ENCODE measurements around the gene ADD1. TPM values are rescaled to one million over a fixed set of nuclear protein-coding genes. Genes with fewer than 3 reads are reported as not detected.

ADD1 gene
- total RNA-seq, 4 donors from 2014 or later, result 253 to 402 (median 311) TPM

GRCh38 chr4:2932951-2933565, 89.4 kb downstream of the ADD1 start:
- Histone ChIP-seq H3K4me1 (peaks cover 55 to 65% (median 64%) of the 10 kb centered on the region in 4 donors), H3K9me3 (no peaks in the 10 kb centered on the region), H3K4me3 (peak overlapping the region; percentile 82 to 97 (median 90)), H3K27ac (replicated peaks in 1 of 4) (peak overlapping the region; percentile 80 to 96 (median 94)), H3K27me3 (no peaks in the 10 kb centered on the region), H3K36me3 (peaks cover 22 to 54% (median 46%) of the 10 kb centered on the region in 4 donors)
- DNase-seq (ENCODE audit: extremely low spot score), result no peak
- intact Hi-C loops (cut with DNase I), result loop anchor here (10.0 kb wide), 1 partner anchor 168 kb away; no protein-coding TSS in a partner anchor
- 69% methylated on average over 10 of the region's 15 CpGs for WGBS
- TF ChIP-seq POLR2A (IDR thresholded peaks at IDR 0.05; ENCODE audit: low read depth) (no peak), EP300 (IDR thresholded peaks at IDR 0.05) (no peak)

GRCh38 chr4:2933566-2934076, 90.0 kb downstream of the ADD1 start:
- Histone ChIP-seq H3K4me1 (peaks cover 55 to 65% (median 64%) of the 10 kb centered on the region in 4 donors), H3K9me3 (no peaks in the 10 kb centered on the region), H3K27me3 (no peaks in the 10 kb centered on the region), H3K27ac (replicated peaks in 1 of 4) (peak overlapping the region; percentile 80 to 96 (median 94)), H3K36me3 (peaks cover 22 to 54% (median 46%) of the 10 kb centered on the region in 4 donors), H3K4me3 (peak overlapping the region; percentile 82 to 97 (median 90))
- no peak for TF ChIP-seq CTCF (IDR thresholded peaks at IDR 0.05)
- no peak for DNase-seq (ENCODE audit: extremely low spot score)
- intact Hi-C loops (cut with DNase I), result loop anchor here (2.0 to 10.0 kb wide), 2 partner anchors 91 to 169 kb away; partner anchors contain the start of gene ADD1
- WGBS, result no CpG with 5 or more reads among the region's 31 CpGs

- no peaks in the 10 kb centered on the region for H3K9me3 ChIP-seq
- TF ChIP-seq POLR2A (IDR thresholded peaks at IDR 0.05; ENCODE audit: low read depth) (no peak), CTCF (IDR thresholded peaks at IDR 0.05) (no peak)
- intact Hi-C loops (cut with DNase I), result loop anchor here (2.0 to 10.0 kb wide), 2 partner anchors 91 to 169 kb away; partner anchors contain the start of gene ADD1
- H3K4me1 ChIP-seq, result peaks cover 55 to 65% (median 64%) of the 10 kb centered on the region in 4 donors
- peak overlapping the region; percentile 82 to 97 (median 90) for H3K4me3 ChIP-seq
- peak; percentile 94 for DNase-seq (ENCODE audit: extremely low spot score)
- H3K27me3 ChIP-seq, result no peaks in the 10 kb centered on the region
- peaks cover 22 to 54% (median 46%) of the 10 kb centered on the region in 4 donors for H3K36me3 ChIP-seq
- H3K27ac ChIP-seq (replicated peaks in 1 of 4), result peak overlapping the region; percentile 80 to 96 (median 94)
- WGBS, result no CpG with 5 or more reads among the region's 93 CpGs
These were observed 90.6 kb downstream of the ADD1 start for GRCh38 chr4:2934077-2934812.

- Histone ChIP-seq H3K36me3 (peaks cover 21 to 54% (median 47%) of the 10 kb centered on the region in 4 donors), H3K27me3 (no peaks in the 10 kb centered on the region), H3K9me3 (no peaks in the 10 kb centered on the region), H3K27ac (replicated peaks in 1 of 4) (peak overlapping the region; percentile 80 to 96 (median 94)), H3K4me3 (peak overlapping the region; percentile 82 to 97 (median 90)), H3K4me1 (peaks cover 55 to 64% (median 64%) of the 10 kb centered on the region in 4 donors)
- WGBS, result 2% methylated on average over 5 of the region's 70 CpGs
- TF ChIP-seq POLR2AphosphoS5 (IDR thresholded peaks at IDR 0.05) (peak; percentile 97 to 99), EP300 (IDR thresholded peaks at IDR 0.05) (no peak), POLR2A (IDR thresholded peaks at IDR 0.05; ENCODE audit: low read depth) (peak; percentile 91), CTCF (IDR thresholded peaks at IDR 0.05) (peak in 1 of 3 experiments; percentile 7)
- DNase-seq (ENCODE audit: extremely low spot score), result peak; percentile 98
- intact Hi-C loops (cut with DNase I), result loop anchor here (2.0 to 10.0 kb wide), 2 partner anchors 92 to 170 kb away; partner anchors contain the start of gene ADD1
These were observed 91.4 kb downstream of the ADD1 start for GRCh38 chr4:2934813-2935761.
